Neuronal stem cell (in vitro differentiated cells): ENCODE measurements around the gene SYT1.

Experiments used
- DNase-seq: peaks from one replicate; pipeline ENCODE4 v3.0.0-alpha.2; 2013; ENCODE audit warnings: low spot score
- H2AFZ ChIP-seq: one replicate; pipeline ENCODE4 v1.6.1; 2013; ENCODE audit warnings: mild to moderate bottlenecking, low read length, inconsistent platforms
- H2AK5ac ChIP-seq: 2 replicates; pipeline ENCODE4 v1.6.1; 2013; ENCODE audit warnings: low read depth, mild to moderate bottlenecking, inconsistent platforms, low read length, moderate library complexity, mixed read lengths
- H2BK120ac ChIP-seq: 2 replicates; pipeline ENCODE4 v1.6.1; 2013; ENCODE audit warnings: low read depth, mild to moderate bottlenecking, inconsistent platforms, low read length, moderate library complexity, mixed read lengths
- H2BK12ac ChIP-seq: one replicate; pipeline ENCODE4 v1.6.1; 2013; ENCODE audit warnings: low read length, inconsistent platforms
- H2BK15ac ChIP-seq: 2 replicates; pipeline ENCODE4 v1.6.1; 2013; ENCODE audit warnings: mild to moderate bottlenecking, low read length, inconsistent platforms, mixed read lengths
- H2BK5ac ChIP-seq: one replicate; pipeline ENCODE4 v1.6.1; 2013; ENCODE audit warnings: inconsistent platforms, mild to moderate bottlenecking, low read length, moderate library complexity
- H3K14ac ChIP-seq: one replicate; pipeline ENCODE4 v1.6.1; 2013; ENCODE audit warnings: low read length, inconsistent platforms
- H3K18ac ChIP-seq: 2 replicates; pipeline ENCODE4 v1.6.1; 2013; ENCODE audit warnings: low read length, inconsistent platforms
- H3K23ac ChIP-seq: 2 replicates; pipeline ENCODE4 v1.6.1; 2013; ENCODE audit warnings: low read depth, mild to moderate bottlenecking, mixed read lengths, low read length, inconsistent platforms; ENCODE audit not compliant: poor library complexity
- H3K27ac ChIP-seq: replicated peaks from 3 replicates; pipeline ENCODE4 v1.5.1; 2013; ENCODE audit warnings: low read length, inconsistent platforms
- H3K27me3 ChIP-seq, 3 experiments: 2 replicates each; pipeline ENCODE4 v1.6.1; 2013; ENCODE audit warnings: low read length in 3 of 3, mild to moderate bottlenecking in 2 of 3, inconsistent platforms in 1 of 3, low read depth in 1 of 3, mixed read lengths in 1 of 3, moderate library complexity in 1 of 3; ENCODE audit not compliant: control insufficient read depth in 3 of 3, insufficient read depth in 3 of 3
- H3K36me3 ChIP-seq, 2 donors: replicated peaks in 1 of 2; 2 replicates each; pipeline ENCODE4 v1.6.1; 2013; ENCODE audit warnings: low read length in 2 of 2; ENCODE audit not compliant: control insufficient read depth in 2 of 2, insufficient read depth in 2 of 2
- H3K4ac ChIP-seq: 2 replicates; pipeline ENCODE4 v1.6.1; 2013; ENCODE audit warnings: inconsistent platforms, mild to moderate bottlenecking, low read length, moderate library complexity
- H3K4me1 ChIP-seq, 2 donors: 1 replicate in 1 of 2; 2 replicates in 1 of 2; pipeline ENCODE4 v1.6.1; 2013; ENCODE audit warnings: low read length in 2 of 2, low read depth in 1 of 2; ENCODE audit not compliant: control insufficient read depth in 2 of 2, insufficient read depth in 1 of 2
- H3K4me2 ChIP-seq: one replicate; pipeline ENCODE4 v1.6.1; 2013; ENCODE audit warnings: mild to moderate bottlenecking, low read length, inconsistent platforms; ENCODE audit not compliant: insufficient read depth, poor library complexity, severe bottlenecking
- H3K4me3 ChIP-seq, 2 donors: 2 replicates each; pipeline ENCODE4 v1.5.1; 2013; ENCODE audit warnings: low read length in 2 of 2, mild to moderate bottlenecking in 2 of 2, inconsistent platforms in 1 of 2, moderate library complexity in 1 of 2
- H3K79me1 ChIP-seq: one replicate; pipeline ENCODE4 v1.6.1; 2013; ENCODE audit warnings: low read depth, mild to moderate bottlenecking, inconsistent platforms, low read length, moderate library complexity
- H3K9ac ChIP-seq: one replicate; pipeline ENCODE4 v1.6.1; 2013; ENCODE audit warnings: mild to moderate bottlenecking, low read depth, low read length, inconsistent platforms; ENCODE audit not compliant: poor library complexity
- H3K9me3 ChIP-seq, 2 donors: replicated peaks in 1 of 2; 2 replicates each; pipeline versions ENCODE3 to v1.6.1; 2013; ENCODE audit warnings: low read length in 2 of 2, mild to moderate bottlenecking in 2 of 2, inconsistent platforms in 1 of 2, low read depth in 1 of 2, mixed read lengths in 1 of 2, moderate library complexity in 1 of 2; ENCODE audit not compliant: control insufficient read depth in 2 of 2, insufficient read depth in 1 of 2
- H4K8ac ChIP-seq: one replicate; pipeline ENCODE4 v1.6.1; 2013; ENCODE audit warnings: low read depth, mild to moderate bottlenecking, inconsistent platforms, low read length, moderate library complexity
- H4K91ac ChIP-seq: one replicate; pipeline ENCODE4 v1.6.1; 2013; ENCODE audit warnings: low read length, low read depth, mild to moderate bottlenecking, inconsistent platforms; ENCODE audit not compliant: poor library complexity
- WGBS, 2 donors: extraction: QIAGEN DNeasy Blood & Tissue Kit; methylation state at CpG; one replicate each; pipeline ENCODE4 v1.1.7; 2013; ENCODE audit warnings: missing lambda C conversion rate in 2 of 2, mixed read lengths in 1 of 2; ENCODE audit not compliant: insufficient read length in 2 of 2, insufficient replicate concordance in 1 of 2; ENCODE audit errors: extremely low coverage in 2 of 2; 5-methylcytosine and 5-hydroxymethylcytosine counted together

Gene SYT1

GRCh38 chr12:79255288-79255687, 390.7 kb downstream of the SYT1 start:
- H3K27me3 ChIP-seq: no peaks in the 10 kb centered on the region
- no peak overlapping the region for H3K14ac ChIP-seq
- no peak overlapping the region for H2BK120ac ChIP-seq
- peaks cover 0 to 4% of the 10 kb centered on the region in 2 donors for H3K9me3 ChIP-seq
- H3K79me1 ChIP-seq: no peaks in the 10 kb centered on the region
- WGBS, 2 donors: no CpG with 5 or more reads among the region's 2 CpGs
- no peak overlapping the region for H3K4ac ChIP-seq
- no peak overlapping the region for H2BK15ac ChIP-seq
- no peaks in the 10 kb centered on the region for H3K4me1 ChIP-seq
- H3K18ac ChIP-seq: no peak overlapping the region
- peaks cover 0 to 2% of the 10 kb centered on the region in 2 donors for H3K36me3 ChIP-seq
- H3K23ac ChIP-seq: no peak overlapping the region
- no peak overlapping the region for H3K9ac ChIP-seq
- DNase-seq: no peak
- H3K4me2 ChIP-seq: no peak overlapping the region
- H4K91ac ChIP-seq: no peak overlapping the region
- H3K27ac ChIP-seq: no peak overlapping the region
- no peak overlapping the region for H2AFZ ChIP-seq
- H3K4me3 ChIP-seq: no peak overlapping the region
- H2BK12ac ChIP-seq: no peak overlapping the region
- H2AK5ac ChIP-seq: no peak overlapping the region
- H2BK5ac ChIP-seq: no peak overlapping the region
- no peak overlapping the region for H4K8ac ChIP-seq

GRCh38 chr12:79260923-79261322, 396.3 kb downstream of the SYT1 start:
- no peak overlapping the region for H3K14ac ChIP-seq
- peaks cover 0 to 6% of the 10 kb centered on the region in 2 donors for H3K4me1 ChIP-seq
- no peak overlapping the region for H3K4me3 ChIP-seq
- no peak overlapping the region for H2BK12ac ChIP-seq
- no peak overlapping the region for H2BK120ac ChIP-seq
- H2BK15ac ChIP-seq: no peak overlapping the region
- H3K36me3 ChIP-seq: peaks cover 0 to 1% of the 10 kb centered on the region in 2 donors
- H2AK5ac ChIP-seq: no peak overlapping the region
- no peak overlapping the region for H3K27ac ChIP-seq
- H4K91ac ChIP-seq: no peak overlapping the region
- no CpG with 5 or more reads among the region's 2 CpGs for WGBS, 2 donors
- H3K18ac ChIP-seq: no peak overlapping the region
- no peak overlapping the region for H2AFZ ChIP-seq
- no peak overlapping the region for H4K8ac ChIP-seq
- no peak overlapping the region for H3K4me2 ChIP-seq
- H2BK5ac ChIP-seq: no peak overlapping the region
- H3K23ac ChIP-seq: no peak overlapping the region
- H3K4ac ChIP-seq: no peak overlapping the region
- H3K27me3 ChIP-seq: no peaks in the 10 kb centered on the region
- no peak overlapping the region for H3K9ac ChIP-seq
- H3K9me3 ChIP-seq: no peaks in the 10 kb centered on the region
- H3K79me1 ChIP-seq: no peaks in the 10 kb centered on the region
- DNase-seq: no peak

- no peak overlapping the region for H3K4me3 ChIP-seq
- no peak overlapping the region for H2BK5ac ChIP-seq
- no peak overlapping the region for H4K91ac ChIP-seq
- no peak overlapping the region for H2AK5ac ChIP-seq
- DNase-seq: peak; percentile 12
- H2BK15ac ChIP-seq: no peak overlapping the region
- H3K23ac ChIP-seq: no peak overlapping the region
- H2BK120ac ChIP-seq: no peak overlapping the region
- H3K4me1 ChIP-seq: peaks cover 5 to 10% of the 10 kb centered on the region in 2 donors
- H3K9ac ChIP-seq: no peak overlapping the region
- H2BK12ac ChIP-seq: no peak overlapping the region
- H3K27ac ChIP-seq: peak overlapping the region; percentile 13
- no CpG with 5 or more reads among the region's 3 CpGs for WGBS, 2 donors
- no peak overlapping the region for H3K14ac ChIP-seq
- no peak overlapping the region for H3K18ac ChIP-seq
- no peaks in the 10 kb centered on the region for H3K27me3 ChIP-seq
- no peak overlapping the region for H4K8ac ChIP-seq
- peaks cover 0 to 1% of the 10 kb centered on the region in 2 donors for H3K36me3 ChIP-seq
- no peak overlapping the region for H3K4ac ChIP-seq
- H3K9me3 ChIP-seq: no peaks in the 10 kb centered on the region
- no peak overlapping the region for H3K4me2 ChIP-seq
- H2AFZ ChIP-seq: no peak overlapping the region
- H3K79me1 ChIP-seq: no peaks in the 10 kb centered on the region
Measured at GRCh38 chr12:79262938-79263337, 398.4 kb downstream of the SYT1 start.

GRCh38 chr12:79266343-79267144, 402.0 kb downstream of the SYT1 start:
- WGBS, 2 donors: no CpG with 5 or more reads among the region's 4 CpGs
- no peak overlapping the region for H3K4me3 ChIP-seq
- H3K27ac ChIP-seq: no peak overlapping the region
- H3K27me3 ChIP-seq: no peaks in the 10 kb centered on the region
- no peaks in the 10 kb centered on the region for H3K9me3 ChIP-seq
- no peak overlapping the region for H3K18ac ChIP-seq
- no peak overlapping the region for H4K8ac ChIP-seq
- no peak overlapping the region for H3K9ac ChIP-seq
- no peak for DNase-seq
- no peak overlapping the region for H2BK120ac ChIP-seq
- H2BK15ac ChIP-seq: no peak overlapping the region
- H3K79me1 ChIP-seq: no peaks in the 10 kb centered on the region
- peaks cover 0 to 1% of the 10 kb centered on the region in 2 donors for H3K36me3 ChIP-seq
- H3K14ac ChIP-seq: no peak overlapping the region
- H2AK5ac ChIP-seq: no peak overlapping the region
- H3K23ac ChIP-seq: no peak overlapping the region
- H4K91ac ChIP-seq: no peak overlapping the region
- H2BK12ac ChIP-seq: no peak overlapping the region
- no peak overlapping the region for H2AFZ ChIP-seq
- H3K4me1 ChIP-seq: peaks cover 5 to 10% of the 10 kb centered on the region in 2 donors
- H3K4me2 ChIP-seq: no peak overlapping the region
- no peak overlapping the region for H2BK5ac ChIP-seq
- H3K4ac ChIP-seq: no peak overlapping the region
